HG02938 (cell line): ENCODE data around the gene LRRC8A.
"Not testable (repeated sequence)": the region's sequence is repeated elsewhere in the genome, so short reads cannot be mapped to it uniquely, and the experiment has no call there.

Experiments used
- ATAC-seq: cut with Tn5 transposase; IDR thresholded peaks from one replicate; pipeline ENCODE4 v1.9.1; 2021; ENCODE audit warnings: mild to moderate bottlenecking, moderate library complexity; ENCODE audit not compliant: unreplicated experiment

LRRC8A gene

DNA sequence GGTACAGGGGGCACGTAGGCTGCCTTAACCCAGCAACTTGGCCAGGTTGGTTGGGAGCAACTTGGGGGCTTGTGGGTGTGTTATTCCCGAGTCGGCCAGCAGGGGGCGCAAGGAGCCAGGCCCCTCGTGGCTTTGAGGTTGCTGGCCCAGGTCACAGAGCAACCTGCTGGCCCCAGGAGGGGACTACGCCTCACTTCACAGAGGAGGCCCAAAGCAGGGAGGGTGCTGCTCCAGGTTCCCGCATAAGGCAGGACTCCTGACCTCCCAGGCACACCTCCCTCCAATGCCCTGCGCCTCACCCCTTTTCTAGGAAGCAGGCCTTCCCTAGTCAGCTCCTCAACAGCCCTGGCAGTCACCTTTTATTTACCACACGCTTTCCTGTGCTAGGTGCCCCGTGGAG is 18.3 kb upstream of the LRRC8A start:
- no peak for ATAC-seq

DNA sequence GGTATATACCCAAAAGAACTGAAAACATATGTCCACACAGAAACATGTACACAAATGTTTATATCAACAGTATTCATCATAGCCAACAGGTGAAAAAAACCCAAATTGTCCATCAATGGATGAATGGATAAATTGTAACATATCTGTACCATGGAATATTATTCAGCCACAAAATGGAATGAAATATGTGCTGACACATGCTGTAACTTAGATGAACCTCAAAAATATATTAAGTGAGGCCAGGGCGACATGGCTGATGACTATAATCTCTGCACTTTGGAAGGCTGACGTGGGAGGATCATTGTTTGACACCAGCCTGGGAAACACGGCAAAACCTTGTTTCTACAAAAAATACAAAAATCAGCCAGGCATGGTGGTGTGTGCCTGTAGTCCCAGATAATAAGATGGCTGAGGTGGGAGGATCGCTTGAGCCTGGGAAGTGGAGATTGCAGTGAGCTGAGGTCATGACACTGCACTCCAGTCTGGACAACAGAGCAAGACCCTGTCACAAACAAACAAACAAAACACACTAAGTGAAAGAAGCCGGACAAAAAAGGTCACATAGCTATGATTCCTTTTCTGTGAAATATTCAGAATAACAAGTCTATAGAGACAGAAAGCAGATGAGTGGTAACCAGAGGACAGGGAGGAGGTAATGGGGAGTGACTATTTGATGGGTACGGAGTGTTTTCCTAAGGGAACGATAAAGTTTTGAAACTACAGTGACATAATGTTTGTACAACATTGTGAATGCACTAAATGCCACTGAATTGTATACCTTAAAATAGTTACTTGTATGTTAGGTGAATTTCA is 11.6 kb upstream of the LRRC8A start:
- no peak for ATAC-seq

DNA sequence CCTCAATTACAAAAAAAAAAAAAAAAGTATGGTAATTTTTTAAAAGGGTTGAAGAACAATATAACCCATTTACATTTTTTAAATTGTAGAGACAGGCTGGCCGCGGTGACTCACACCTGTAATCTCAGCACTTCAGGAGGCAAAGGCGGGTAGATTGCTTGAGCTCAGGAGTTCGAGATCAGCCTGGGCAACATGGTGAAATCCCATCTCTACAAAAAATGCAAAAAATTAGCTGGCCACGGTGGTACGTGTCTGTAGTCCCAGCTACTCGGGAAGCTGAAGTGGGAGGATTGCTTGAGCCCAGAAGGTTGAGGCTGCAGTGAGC is 11.0 kb upstream of the LRRC8A start:
- ATAC-seq, result not testable (repeated sequence)

DNA sequence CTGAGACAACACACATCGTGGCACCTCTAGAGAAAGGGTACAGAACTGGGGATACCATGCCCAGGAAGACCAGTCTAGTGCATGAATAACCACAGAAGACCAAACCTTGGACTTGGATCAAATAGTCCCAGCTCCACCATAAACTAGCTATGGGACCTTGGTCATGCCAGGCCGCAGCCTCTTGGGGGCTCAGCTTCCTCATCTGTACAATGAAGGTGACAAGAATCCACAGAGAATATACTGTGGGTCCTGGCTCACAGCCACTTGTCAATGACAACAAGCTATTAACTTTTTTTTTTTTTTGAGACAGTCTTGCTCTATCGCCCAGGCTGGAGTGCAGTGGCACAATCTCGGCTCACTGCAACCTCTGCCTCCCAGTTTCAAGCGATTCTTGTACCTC is 4.1 kb upstream of the LRRC8A start:
- ATAC-seq, result no peak

DNA sequence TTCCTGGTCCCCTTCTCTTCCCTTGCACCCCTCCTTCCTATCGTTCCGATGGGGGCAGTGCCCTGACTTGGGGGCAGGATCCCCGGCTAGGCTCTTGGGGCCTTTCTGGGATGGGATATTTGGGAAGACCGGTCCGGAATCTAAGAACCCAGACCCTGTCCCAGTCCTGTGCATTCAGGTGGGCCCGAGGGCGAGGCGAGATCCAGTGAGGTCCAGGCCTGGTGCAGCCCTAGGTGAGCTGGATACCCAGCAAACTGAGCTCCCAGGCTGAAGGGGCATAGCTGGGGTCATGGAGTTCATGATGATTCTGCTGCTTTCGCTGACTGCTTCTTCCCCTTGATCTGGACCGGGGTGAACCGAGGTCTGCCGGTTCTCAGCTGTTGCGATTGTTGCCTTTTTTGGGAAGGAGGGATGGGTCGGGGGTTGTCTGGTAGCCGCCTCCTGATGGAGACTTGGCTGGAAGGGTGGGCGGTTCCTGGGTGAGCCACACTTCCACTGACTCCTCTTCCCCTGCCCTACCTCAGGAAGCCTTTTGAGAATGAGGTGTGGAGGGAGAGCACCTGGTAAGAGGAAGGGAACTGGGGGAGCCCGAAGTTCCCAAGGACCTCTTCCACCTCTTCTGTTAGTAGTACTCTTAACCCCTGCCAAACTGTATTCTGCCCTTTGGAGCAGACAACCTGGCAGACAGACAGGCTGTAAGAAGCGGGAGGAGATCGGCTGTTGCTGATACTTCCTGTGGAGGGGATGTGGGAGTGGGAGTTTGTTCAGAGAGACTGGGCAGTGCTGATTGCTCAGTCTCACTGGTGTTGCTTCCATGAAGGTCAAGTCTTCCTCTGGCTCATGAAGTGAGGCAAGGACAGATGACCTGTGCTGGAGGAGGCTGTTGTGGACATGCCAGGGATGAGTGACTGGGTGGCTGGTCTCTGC is 1.0 kb downstream of the LRRC8A start:
- no peak for ATAC-seq

DNA sequence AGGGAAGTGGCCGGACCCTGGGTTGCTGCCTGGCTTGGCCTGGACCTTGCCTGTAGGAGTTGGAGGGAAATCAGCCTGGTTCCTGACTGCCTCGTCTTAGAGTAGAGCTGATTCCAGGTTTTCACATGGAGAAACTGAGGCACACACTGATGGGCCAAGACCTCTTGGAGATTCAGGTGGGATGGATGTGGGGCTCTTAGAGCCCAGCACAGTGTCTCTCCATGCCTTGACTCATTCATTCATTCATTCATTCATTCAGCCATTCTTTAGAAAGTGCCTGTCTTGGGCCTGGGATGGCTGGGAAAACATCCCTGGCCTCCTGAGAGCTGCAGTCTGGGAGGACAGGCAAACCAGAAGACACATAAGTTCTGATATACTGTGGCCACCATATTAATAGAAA is 2.2 kb downstream of the LRRC8A start:
- no peak for ATAC-seq

DNA sequence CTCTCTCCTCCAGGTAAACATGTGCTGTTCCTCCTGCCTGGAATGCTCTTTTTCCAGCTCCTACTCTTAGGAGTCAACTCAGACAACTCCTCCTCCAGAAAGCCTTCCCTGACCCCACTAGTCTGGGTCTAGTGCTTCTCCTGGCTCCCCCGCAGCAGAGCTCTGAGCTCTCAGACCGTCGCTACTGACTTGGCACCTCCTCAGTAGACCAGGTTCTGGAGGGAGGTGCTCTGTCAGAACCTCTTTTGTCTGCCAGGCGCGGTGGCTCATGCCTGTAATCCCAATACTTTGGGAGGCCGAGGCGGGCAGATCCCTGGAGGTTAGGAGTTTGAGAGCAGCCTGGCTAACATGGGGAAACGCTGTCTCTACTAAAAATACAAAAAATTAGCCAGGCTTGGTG is 3.4 kb downstream of the LRRC8A start:
- ATAC-seq, result no peak

DNA sequence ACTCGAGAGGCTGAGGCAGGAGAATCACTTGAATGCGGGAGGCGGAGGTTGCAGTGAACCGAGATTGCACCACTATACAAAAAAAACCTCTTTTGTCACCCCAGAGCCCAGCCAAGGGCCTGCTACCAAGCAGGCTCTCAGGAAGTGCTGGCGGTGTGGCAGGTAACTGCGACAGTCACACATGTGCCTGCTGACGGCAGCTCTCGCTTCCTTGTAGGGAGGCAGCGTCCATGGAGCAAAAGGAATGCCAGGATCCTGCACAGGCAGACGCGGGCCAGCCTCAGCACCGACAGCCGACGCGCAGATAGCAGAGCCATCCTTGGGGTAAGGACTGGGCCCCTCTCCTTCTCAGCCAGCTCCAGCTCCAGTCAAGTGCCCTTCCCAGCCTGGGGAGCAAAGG is 3.9 kb downstream of the LRRC8A start:
- ATAC-seq, result no peak

DNA sequence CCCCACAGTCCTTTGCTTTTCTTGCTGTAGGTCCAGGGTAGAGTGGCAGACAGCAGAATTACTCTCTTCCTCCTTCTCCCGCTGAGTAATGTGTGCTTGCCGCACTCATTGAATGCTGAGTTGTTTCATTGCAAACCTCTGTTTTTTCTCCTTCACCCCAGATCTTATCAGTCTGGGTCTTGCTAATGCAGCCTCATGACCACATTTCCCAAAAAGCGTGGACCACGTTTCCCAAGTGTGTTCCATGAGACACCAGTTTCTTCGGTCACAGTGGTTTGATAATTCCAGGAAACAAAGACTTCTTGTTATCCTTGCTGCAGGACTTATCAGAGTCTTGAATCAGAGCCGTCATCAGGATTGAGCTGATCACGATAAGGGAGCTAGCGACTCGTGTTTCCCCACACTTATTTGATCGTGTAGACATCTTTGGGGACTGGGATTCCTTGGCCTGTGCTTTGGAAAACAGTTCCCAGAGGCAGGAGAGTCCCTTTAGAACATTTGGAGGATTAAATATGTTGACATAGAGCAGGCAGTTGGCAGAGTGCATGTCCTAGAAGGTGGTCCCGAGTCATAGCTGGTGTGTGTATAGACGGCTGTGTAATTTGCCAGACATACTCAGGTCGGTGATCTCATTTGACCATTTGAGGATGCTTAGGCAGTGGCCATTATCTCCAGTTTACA is 4.4 kb downstream of the LRRC8A start:
- no peak for ATAC-seq

DNA sequence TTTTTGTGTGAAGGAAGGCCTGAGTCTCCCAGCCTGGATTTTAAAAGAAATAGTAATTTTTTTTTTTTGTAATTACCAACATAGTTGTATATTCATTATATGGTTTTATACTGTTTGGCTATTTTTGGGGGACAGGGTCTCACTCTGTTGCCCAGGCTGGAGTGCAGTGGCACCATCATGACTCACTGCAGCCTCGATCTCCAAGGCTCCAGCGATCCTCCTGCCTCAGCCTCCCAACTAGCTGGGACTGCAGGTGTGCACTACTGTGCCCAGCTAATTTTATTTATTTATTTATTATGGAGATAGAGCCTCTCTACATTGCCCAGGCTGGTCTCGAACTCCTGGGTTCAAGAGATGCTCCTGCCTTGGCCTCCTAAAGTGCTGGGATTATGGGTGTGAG is 5.1 kb downstream of the LRRC8A start:
- no peak for ATAC-seq

DNA sequence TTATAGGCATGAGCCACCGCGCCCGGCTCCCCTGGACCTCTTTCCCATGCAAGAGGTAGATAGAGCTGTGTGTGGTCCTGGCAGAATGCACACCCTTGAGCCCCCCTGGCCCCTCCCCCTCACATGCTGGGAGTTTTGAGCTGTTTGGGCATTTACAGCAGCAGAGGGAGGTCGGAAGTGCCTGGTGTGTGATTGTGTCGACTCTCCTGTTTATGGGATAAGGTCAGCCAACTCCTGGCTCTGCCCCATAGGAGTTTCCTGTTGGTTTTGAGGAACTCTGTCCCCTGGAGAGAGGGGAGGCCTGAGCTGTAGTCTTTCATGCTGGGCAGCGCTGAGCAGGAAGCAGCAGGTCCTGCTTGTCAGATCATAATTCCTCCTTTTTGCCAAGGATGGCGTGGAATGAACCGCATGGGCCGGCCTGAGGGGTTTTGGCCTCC is 6.0 kb downstream of the LRRC8A start:
- no peak for ATAC-seq

DNA sequence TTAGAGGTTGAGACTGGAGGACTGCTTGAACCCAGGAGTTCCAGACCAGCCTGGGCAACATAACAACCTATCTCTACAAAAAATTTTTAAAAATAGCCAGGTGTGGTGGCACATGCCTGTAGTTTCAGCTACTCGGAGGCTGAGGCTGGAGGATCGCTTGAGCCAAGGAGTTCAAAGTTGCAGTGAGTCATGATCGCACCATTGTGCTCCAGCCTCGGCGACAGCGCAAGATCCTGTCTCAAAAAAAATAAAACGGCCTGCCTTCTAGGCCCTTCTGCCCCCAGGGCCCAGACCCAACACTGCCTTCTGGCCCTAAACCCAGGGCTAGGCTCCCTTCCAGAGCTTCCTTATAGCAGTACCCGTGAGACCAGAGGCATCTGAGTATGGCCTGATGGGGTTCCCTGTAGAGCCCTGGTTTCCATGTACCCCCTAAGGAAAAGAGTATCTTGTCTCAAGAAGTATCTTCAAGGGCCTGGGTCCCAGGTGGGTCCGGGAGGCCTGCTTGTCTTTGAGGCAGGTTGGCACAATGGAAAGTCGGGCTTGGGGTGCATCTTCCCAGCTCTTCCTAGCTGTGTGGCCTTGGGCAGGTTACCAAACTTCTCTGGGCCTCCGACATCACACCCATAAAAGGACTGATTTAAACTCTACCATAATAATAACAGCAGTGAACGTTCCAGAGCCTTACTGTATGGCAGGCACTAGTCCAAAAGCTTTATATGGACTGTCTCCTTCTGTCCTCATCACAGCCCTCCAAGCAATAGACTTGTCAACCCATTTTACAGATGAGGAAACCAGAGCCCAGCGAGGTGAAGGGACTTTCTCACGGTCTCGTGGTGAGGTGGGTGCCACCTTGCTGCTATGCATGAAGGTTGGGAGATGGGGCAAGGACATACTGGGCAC is 9.6 kb downstream of the LRRC8A start:
- no peak for ATAC-seq

DNA sequence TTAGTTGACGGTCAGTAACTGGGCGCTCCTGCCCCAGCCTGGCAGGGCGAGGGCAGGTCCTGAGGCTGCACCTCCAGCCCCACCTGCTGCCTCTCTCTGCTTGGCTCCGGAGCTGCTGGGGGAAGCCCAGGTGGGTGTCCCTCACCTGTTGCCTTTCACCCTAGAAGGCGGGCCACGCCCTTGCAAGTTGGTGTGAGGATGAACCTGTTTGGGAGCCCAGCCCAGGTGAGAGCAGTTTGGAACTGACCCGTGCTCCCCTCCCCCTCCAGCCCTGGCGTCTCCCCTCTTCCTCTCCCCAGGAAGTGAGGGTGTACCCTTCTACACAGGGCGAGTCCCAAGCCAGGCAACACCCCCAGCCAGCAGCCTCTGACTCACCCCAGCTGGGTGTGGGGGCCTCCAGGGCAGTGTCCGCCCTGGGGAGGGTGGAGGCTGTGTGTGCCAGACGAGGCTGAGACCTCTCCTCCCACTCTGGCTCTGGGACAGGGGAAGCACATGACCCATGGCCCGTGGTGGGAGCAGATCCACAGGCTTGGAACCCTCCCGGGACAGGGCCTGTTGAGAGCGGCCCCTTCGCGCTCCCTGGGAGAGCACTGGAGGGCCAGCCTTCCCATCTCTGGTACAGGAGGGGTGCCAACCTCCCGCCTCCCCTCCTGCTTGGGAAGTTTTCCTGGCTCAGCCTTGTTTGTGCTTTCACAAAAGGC is 10.4 kb downstream of the LRRC8A start:
- ATAC-seq, result no peak

DNA sequence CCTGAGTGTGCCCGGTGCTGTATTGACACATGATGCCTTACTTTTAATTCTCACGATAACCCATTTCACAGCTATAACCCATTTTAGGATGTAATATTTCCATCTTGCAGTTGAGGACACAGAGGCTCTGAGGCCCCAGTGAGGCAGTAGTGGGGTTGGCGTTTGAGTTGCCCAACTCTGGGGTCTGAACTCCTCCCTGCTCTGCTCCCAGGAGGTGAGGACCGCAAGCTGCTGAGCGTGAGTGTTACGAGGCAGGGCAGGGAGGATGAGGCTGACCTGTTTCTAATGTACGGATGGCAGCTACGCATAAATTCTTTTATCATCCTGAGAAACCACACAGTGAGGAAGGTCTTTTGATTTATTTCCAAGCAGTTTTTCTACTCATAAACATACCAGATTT is 11.4 kb downstream of the LRRC8A start:
- no peak for ATAC-seq

DNA sequence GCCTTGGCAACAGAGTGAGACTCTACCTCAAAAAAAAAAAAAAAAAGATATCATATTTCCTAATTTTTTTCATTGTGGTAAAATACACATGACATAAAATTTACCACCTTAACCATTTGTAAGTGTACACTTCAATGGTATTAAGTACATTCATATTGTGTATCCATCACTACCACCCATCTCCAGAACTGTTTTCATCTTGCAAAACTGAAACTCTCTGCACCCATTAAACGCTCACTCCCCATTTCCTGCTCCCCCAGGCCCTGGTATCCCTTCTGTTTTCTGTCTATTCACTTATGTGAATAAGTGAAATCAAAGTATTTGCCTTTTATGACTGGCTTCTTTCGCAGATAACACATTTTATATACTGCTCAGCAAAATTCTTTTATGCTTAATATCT is 12.8 kb downstream of the LRRC8A start:
- ATAC-seq, result no peak

DNA sequence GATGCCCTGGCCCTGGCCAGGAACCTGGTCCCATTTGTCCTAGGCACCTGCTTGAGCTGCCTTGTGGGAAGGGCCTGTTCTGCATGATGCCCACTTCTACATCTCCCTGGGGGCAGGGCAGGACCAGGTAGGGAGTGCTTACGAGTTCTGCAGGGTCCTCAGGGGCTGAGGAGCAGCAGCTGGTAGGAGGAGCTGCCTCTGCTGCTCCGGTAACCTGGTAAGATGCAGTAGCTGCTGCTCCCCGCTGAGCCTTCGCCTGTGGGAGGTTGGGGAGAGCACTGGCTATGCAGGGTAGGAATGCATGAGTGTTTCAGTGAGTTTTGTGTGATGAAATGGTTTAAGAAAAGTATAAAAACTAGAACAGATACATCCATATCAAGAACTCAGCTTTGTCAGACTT is 13.6 kb downstream of the LRRC8A start:
- no peak for ATAC-seq

DNA sequence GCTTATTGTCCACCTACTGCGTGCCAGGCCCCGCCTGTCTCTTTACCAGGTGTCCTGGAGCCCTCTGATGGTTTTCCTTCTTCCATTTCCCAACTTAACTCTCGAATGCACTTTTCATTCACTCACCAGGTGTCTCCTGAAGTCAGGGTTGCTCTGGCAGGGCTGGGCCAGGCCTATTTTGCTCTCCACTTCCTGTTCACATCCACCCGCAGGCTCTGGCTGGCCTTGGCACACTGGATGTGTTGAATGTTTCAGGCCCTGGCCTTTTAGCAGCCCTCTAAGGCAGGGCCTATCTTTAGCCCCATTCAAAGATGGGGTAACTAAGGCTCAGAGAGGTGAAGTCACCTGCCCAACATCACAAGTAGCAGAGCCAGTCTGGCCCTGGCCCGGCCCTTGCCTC is 16.4 kb downstream of the LRRC8A start:
- ATAC-seq, result no peak

DNA sequence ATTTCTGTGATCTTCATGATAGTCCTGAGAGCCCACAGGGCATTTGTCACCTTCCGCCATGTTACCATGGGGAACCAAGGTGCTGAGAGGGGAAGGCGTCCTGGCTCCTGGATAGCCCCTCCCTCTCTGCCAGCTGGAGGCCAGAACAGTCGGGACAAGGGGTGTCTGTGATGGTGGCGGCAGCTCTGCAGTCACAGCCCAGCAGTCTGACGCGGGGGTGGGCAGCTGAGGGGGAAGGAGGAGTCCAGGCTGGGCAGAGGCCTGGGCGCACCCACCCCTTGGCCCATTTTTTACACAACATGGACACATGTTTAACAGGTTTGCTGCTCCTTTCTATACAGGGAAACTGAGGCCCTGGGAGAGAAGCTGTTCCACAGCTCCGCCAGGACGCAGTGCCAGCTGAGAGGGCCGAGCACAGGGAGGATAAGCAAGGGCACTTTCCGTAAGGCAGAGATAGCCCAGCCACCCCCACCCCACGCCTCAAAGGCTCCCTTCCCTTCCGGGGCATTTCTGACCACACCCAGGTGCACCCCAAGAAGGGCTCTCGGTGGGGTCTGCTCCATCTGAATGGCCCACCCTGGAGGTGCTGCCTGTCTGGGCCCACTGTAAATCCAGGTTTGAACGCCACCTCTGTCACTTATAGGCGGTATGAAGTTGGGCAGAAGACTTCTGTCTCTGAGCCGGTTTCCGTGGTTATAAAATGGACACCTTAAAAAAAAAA is 17.1 kb downstream of the LRRC8A start:
- ATAC-seq, result no peak

DNA sequence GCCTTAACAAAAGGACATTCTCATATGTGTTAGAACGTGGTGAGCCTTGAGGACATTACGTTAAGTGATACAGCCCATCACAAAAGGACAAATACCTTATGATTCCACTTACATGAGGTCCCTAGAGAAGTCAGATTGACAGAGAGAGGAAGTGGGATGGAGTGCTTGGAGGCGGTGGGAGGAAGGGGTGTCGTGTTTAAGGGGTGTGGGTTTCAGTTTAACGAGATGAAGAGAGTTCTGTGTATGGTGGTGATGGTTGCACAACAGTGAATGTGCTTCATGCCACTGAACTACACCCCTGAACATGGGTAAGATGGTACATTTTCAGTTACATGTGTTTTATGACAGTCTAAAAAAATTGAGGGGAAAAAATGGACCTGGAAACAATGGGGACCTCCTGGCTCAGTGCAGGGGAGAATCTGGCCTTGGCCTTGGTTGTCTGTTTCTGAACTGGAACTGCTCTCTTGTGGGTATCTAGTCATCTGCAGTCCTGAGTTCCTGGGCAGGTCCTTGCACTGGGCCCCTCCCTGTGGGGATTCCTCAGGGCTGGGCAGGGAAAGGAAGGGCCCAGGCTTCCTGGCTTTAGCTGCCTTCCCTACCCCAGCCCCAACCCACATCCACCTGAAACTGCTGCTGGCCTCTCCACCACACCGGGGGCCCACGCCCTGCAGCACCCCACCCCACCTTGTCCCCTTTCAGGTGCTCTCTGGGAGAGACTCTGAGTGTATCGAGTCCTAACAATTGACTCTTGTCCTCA is 17.8 kb downstream of the LRRC8A start:
- no peak for ATAC-seq
